H9 (cell line): ENCODE measurements around the gene RGS5. TPM values are rescaled to one million over a fixed set of nuclear protein-coding genes. Genes with fewer than 3 reads are reported as not detected.
A peak's percentile ranks its signal among the peaks of the same experiment; 100 is the strongest.

ENCODE experiments used
- DNase-seq: peaks from one replicate; pipeline ENCODE4 v3.0.0-alpha.2; 2017
- H2AFZ ChIP-seq: one replicate; pipeline ENCODE4 v1.6.1; 2013; ENCODE audit warnings: mild to moderate bottlenecking, low read length, control low read depth, moderate library complexity
- H2AK5ac ChIP-seq: 2 replicates; pipeline ENCODE4 v1.6.1; 2013; ENCODE audit warnings: low read length, control low read depth, mixed read lengths; ENCODE audit not compliant: insufficient read length
- H2BK120ac ChIP-seq: one replicate; pipeline ENCODE4 v1.6.1; 2013; ENCODE audit warnings: low read depth, mild to moderate bottlenecking, low read length, control low read depth, inconsistent platforms; ENCODE audit not compliant: poor library complexity, severe bottlenecking
- H2BK12ac ChIP-seq: 2 replicates; pipeline ENCODE4 v1.6.1; 2013; ENCODE audit warnings: low read length, control low read depth, mixed read lengths, low read depth; ENCODE audit not compliant: insufficient read length
- H2BK15ac ChIP-seq: 2 replicates; pipeline ENCODE4 v1.6.1; 2013; ENCODE audit warnings: low read depth, low read length, control low read depth
- H2BK20ac ChIP-seq: one replicate; pipeline ENCODE4 v1.6.1; 2013; ENCODE audit warnings: low read depth, mild to moderate bottlenecking, low read length, control low read depth, inconsistent platforms; ENCODE audit not compliant: poor library complexity, severe bottlenecking
- H2BK5ac ChIP-seq: 2 replicates; pipeline ENCODE4 v1.6.1; 2013; ENCODE audit warnings: low read length, control low read depth, mixed read lengths; ENCODE audit not compliant: insufficient read length
- H3K14ac ChIP-seq: 2 replicates; pipeline ENCODE4 v1.6.1; 2013; ENCODE audit warnings: low read length, control low read depth; ENCODE audit not compliant: insufficient read depth
- H3K18ac ChIP-seq: 2 replicates; pipeline ENCODE4 v1.6.1; 2013; ENCODE audit warnings: low read depth, mild to moderate bottlenecking, mixed read lengths, low read length, control low read depth; ENCODE audit not compliant: insufficient read length
- H3K23ac ChIP-seq: 2 replicates; pipeline ENCODE4 v1.6.1; 2013; ENCODE audit warnings: low read length, control low read depth, mixed read lengths, low read depth; ENCODE audit not compliant: insufficient read length
- H3K23me2 ChIP-seq: 2 replicates; pipeline ENCODE4 v1.6.1; 2013; ENCODE audit warnings: low read depth, mild to moderate bottlenecking, mixed read lengths, low read length, control low read depth; ENCODE audit not compliant: insufficient read length, poor library complexity, severe bottlenecking
- H3K27ac ChIP-seq: 2 replicates; pipeline ENCODE4 v1.5.1; 2013; ENCODE audit warnings: low read length, control low read depth, mixed read lengths, low read depth; ENCODE audit not compliant: insufficient read length
- H3K27me3 ChIP-seq: 2 replicates; pipeline ENCODE4 v1.6.1; 2013; ENCODE audit warnings: low read length, control low read depth, inconsistent platforms; ENCODE audit not compliant: insufficient read depth
- H3K4ac ChIP-seq: 2 replicates; pipeline ENCODE4 v1.6.1; 2013; ENCODE audit warnings: low read depth, mild to moderate bottlenecking, control low read depth, inconsistent platforms, low read length, moderate library complexity
- H3K4me1 ChIP-seq: 2 replicates; pipeline ENCODE4 v1.6.1; 2013; ENCODE audit warnings: low read length, control low read depth, inconsistent platforms; ENCODE audit not compliant: insufficient read depth
- H3K4me2 ChIP-seq: 2 replicates; pipeline ENCODE4 v1.6.1; 2013; ENCODE audit warnings: low read length, control low read depth, mixed read lengths; ENCODE audit not compliant: insufficient read length, insufficient read depth
- H3K56ac ChIP-seq: 2 replicates; pipeline ENCODE4 v1.6.1; 2013; ENCODE audit warnings: low read depth, mild to moderate bottlenecking, mixed read lengths, low read length, control low read depth; ENCODE audit not compliant: insufficient read length
- H3K79me1 ChIP-seq: 2 replicates; pipeline ENCODE4 v1.6.1; 2013; ENCODE audit warnings: low read depth, mild to moderate bottlenecking, moderate library complexity, low read length, control low read depth, inconsistent platforms; ENCODE audit not compliant: insufficient read depth, poor library complexity, severe bottlenecking
- H3K79me2 ChIP-seq: 2 replicates; pipeline ENCODE4 v1.6.1; 2013; ENCODE audit warnings: low read length, control low read depth, inconsistent platforms; ENCODE audit not compliant: insufficient read depth
- H3K9ac ChIP-seq: 2 replicates; pipeline ENCODE4 v1.6.1; 2013; ENCODE audit warnings: low read length, control low read depth, mixed read lengths; ENCODE audit not compliant: insufficient read length; ENCODE audit errors: extremely low read depth
- H3K9me3 ChIP-seq: one replicate; pipeline ENCODE4 v1.6.1; 2013; ENCODE audit warnings: low read depth, low read length, inconsistent platforms; ENCODE audit not compliant: control insufficient read depth
- H3T11ph ChIP-seq: one replicate; pipeline ENCODE4 v1.6.1; 2013; ENCODE audit warnings: mild to moderate bottlenecking, low read length, control low read depth, inconsistent platforms
- H4K20me1 ChIP-seq: one replicate; pipeline ENCODE4 v1.6.1; 2013; ENCODE audit not compliant: control insufficient read depth, insufficient read length, insufficient read depth
- H4K5ac ChIP-seq: 2 replicates; pipeline ENCODE4 v1.6.1; 2013; ENCODE audit warnings: low read depth, mild to moderate bottlenecking, mixed read lengths, low read length, control low read depth; ENCODE audit not compliant: insufficient read length
- H4K8ac ChIP-seq: replicated peaks from 2 replicates; pipeline ENCODE4 v1.6.1; 2013; ENCODE audit warnings: low read length, control low read depth, mixed read lengths, low read depth; ENCODE audit not compliant: insufficient read length
- H4K91ac ChIP-seq: 2 replicates; pipeline ENCODE4 v1.6.1; 2013; ENCODE audit warnings: low read depth, mild to moderate bottlenecking, moderate library complexity, mixed read lengths, low read length, control low read depth; ENCODE audit not compliant: insufficient read length
- H3K27ac Mint-ChIP-seq, 3 experiments: 2 replicates in 2 of 3; 3 replicates in 1 of 3; pipeline ENCODE4 v1.8.0; 2020 to 2021; ENCODE audit warnings: mixed read lengths in 3 of 3, mild to moderate bottlenecking in 1 of 3, moderate library complexity in 1 of 3
- H3K27me3 Mint-ChIP-seq: 2 replicates; pipeline ENCODE4 v1.8.0; 2021; ENCODE audit warnings: low read depth, mild to moderate bottlenecking, moderate library complexity, mixed read lengths
- H3K36me3 Mint-ChIP-seq, 3 experiments: 2 replicates in 2 of 3; 3 replicates in 1 of 3; pipeline ENCODE4 v1.8.0; 2020 to 2021; ENCODE audit warnings: low read depth in 3 of 3, mixed read lengths in 3 of 3; ENCODE audit not compliant: insufficient read depth in 1 of 3
- H3K4me1 Mint-ChIP-seq, 2 experiments: 2 replicates each; pipeline ENCODE4 v1.8.0; 2020; ENCODE audit warnings: mixed read lengths in 2 of 2
- H3K4me3 Mint-ChIP-seq, 2 experiments: 2 replicates in 1 of 2; 3 replicates in 1 of 2; pipeline ENCODE4 v1.8.0; 2020 to 2021; ENCODE audit warnings: mild to moderate bottlenecking in 2 of 2, mixed read lengths in 2 of 2, moderate library complexity in 1 of 2
- H3K9me3 Mint-ChIP-seq, 2 experiments: 2 replicates in 1 of 2; 3 replicates in 1 of 2; pipeline ENCODE4 v1.8.0; 2020; ENCODE audit warnings: mild to moderate bottlenecking in 2 of 2, mixed read lengths in 2 of 2, moderate library complexity in 1 of 2
- WGBS: extraction: QIAGEN DNeasy Blood & Tissue Kit; methylation state at CpG from one replicate; pipeline ENCODE4 v1.1.7; 2013; ENCODE audit warnings: missing lambda C conversion rate, low lambda C conversion rate, mixed read lengths; ENCODE audit not compliant: insufficient read length; ENCODE audit errors: extremely low coverage; 5-methylcytosine and 5-hydroxymethylcytosine counted together
- total RNA-seq: library from RNA; stranded (reverse); gene quantifications from 2 replicates; pipeline ENCODE4 v1.2.1, GENCODE V29; 2021
- TF ChIP-seq, protein P1 (sequence below): fragments of 200-600 bp; sonication (generic); conservative IDR thresholded peaks from 3 replicates; pipeline ENCODE4 v1.8.0; 2021; ENCODE audit warnings: antibody characterized with exemption, mild to moderate bottlenecking

RGS5 gene
- total RNA-seq, 1 experiment from 2014 or later, result 30.1 TPM

DNA sequence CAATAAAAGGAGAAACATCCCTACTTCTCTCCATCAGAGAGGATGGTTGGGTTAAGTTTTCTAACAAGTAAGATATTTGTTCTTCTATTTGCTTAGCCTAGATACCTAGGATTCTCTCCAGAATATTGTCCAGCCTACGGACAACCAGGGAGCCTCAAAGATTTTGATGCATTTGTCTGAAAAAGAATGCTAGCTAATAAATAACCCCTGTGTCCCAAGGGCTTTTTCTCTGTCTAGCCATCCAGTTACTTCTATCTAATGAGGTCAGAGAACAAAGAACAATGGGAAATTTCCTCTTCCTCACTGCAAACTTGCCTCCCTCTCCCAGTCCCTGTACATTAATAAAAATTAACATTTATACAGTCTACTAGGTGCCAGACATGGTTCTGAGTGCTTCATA lies 810 bp downstream of the RGS5 start:
- Histone ChIP-seq H3K79me2 (0 out of 2 replicates have a peak, but pooled peaks cover 3% of the 10 kb centered on the region), H4K5ac (no peak overlapping the region), H4K20me1 (no peaks in the 10 kb centered on the region), H3K27ac (no peak overlapping the region), H3K14ac (no peak overlapping the region), H3K4ac (no peak overlapping the region), H3T11ph (no peak overlapping the region), H3K23ac (no peak overlapping the region), H3K23me2 (no peaks in the 10 kb centered on the region), H4K91ac (no peak overlapping the region), H2AFZ (no peak overlapping the region), H3K9ac (no peak overlapping the region), H3K27me3 (no peaks in the 10 kb centered on the region), H2BK5ac (no peak overlapping the region), H3K56ac (no peak overlapping the region), H3K18ac (no peak overlapping the region), H2BK12ac (no peak overlapping the region), H3K4me1 (peaks cover 2% of the 10 kb centered on the region; the same call in 1 of the 2 replicates), H2BK20ac (no peak overlapping the region), H3K79me1 (no peaks in the 10 kb centered on the region), H3K4me2 (no peak overlapping the region), H4K8ac (no peak overlapping the region), H2BK120ac (no peak overlapping the region), H2AK5ac (no peak overlapping the region), H2BK15ac (no peak overlapping the region), H3K9me3 (no peaks in the 10 kb centered on the region)
- DNase-seq, result no peak
- H3K27ac Mint-ChIP-seq, result peak overlapping the region in 1 of 3 experiments; percentile 44; a peak in 1 of 7 replicates
- H3K4me3 Mint-ChIP-seq, result peak overlapping the region in 1 of 2 experiments; percentile 33; a peak in 2 of 5 replicates
- WGBS, result no CpG with 5 or more reads among the region's 1 CpG
- H3K4me1 Mint-ChIP-seq, result peaks cover 35 to 43% of the 10 kb centered on the region in 2 experiments
- no peaks in the 10 kb centered on the region for H3K27me3 Mint-ChIP-seq
- TF ChIP-seq, protein P1, sequence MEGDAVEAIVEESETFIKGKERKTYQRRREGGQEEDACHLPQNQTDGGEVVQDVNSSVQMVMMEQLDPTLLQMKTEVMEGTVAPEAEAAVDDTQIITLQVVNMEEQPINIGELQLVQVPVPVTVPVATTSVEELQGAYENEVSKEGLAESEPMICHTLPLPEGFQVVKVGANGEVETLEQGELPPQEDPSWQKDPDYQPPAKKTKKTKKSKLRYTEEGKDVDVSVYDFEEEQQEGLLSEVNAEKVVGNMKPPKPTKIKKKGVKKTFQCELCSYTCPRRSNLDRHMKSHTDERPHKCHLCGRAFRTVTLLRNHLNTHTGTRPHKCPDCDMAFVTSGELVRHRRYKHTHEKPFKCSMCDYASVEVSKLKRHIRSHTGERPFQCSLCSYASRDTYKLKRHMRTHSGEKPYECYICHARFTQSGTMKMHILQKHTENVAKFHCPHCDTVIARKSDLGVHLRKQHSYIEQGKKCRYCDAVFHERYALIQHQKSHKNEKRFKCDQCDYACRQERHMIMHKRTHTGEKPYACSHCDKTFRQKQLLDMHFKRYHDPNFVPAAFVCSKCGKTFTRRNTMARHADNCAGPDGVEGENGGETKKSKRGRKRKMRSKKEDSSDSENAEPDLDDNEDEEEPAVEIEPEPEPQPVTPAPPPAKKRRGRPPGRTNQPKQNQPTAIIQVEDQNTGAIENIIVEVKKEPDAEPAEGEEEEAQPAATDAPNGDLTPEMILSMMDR, result no peak
- no peaks in the 10 kb centered on the region for H3K36me3 Mint-ChIP-seq
- H3K9me3 Mint-ChIP-seq, result no peaks in the 10 kb centered on the region
